Left ventricle myocardium inferior (tissue), 1 donor: ENCODE measurements around the gene AMOT. TPM values are rescaled to one million over a fixed set of nuclear protein-coding genes. Genes with fewer than 3 reads are reported as not detected.

Experiments used
- DNase-seq: peaks from one replicate; pipeline ENCODE4 v3.0.0-alpha.2; 2020
- H3K27ac ChIP-seq: fragments of 200-600 bp; replicated peaks from 2 replicates; pipeline ENCODE4 v1.8.0; 2021
- H3K27me3 ChIP-seq: fragments of 200-600 bp; 2 replicates; pipeline ENCODE4 v1.8.0; 2021; ENCODE audit warnings: low read depth
- H3K36me3 ChIP-seq: fragments of 200-600 bp; 2 replicates; pipeline ENCODE4 v1.8.0; 2021
- H3K4me1 ChIP-seq: fragments of 200-600 bp; 2 replicates; pipeline ENCODE4 v1.8.0; 2021
- H3K4me3 ChIP-seq: fragments of 200-600 bp; 2 replicates; pipeline ENCODE4 v1.8.0; 2021; ENCODE audit warnings: mild to moderate bottlenecking, moderate library complexity
- H3K9me3 ChIP-seq: fragments of 200-600 bp; replicated peaks from 2 replicates; pipeline ENCODE4 v1.8.0; 2021
- CTCF ChIP-seq: fragments of 200-600 bp; IDR thresholded peaks from 2 replicates; pipeline ENCODE4 v1.8.0; 2021; ENCODE audit warnings: antibody characterized with exemption, mild to moderate bottlenecking, borderline replicate concordance
- intact Hi-C: fragments of 100-400 bp; cut with micrococcal nuclease; formaldehyde crosslinking; loops from one replicate; pipeline ENCODE4 v1.11.0; 2022
- total RNA-seq: library from RNA; stranded (reverse); fragmentation: NEBNext Ultra II Directional; extraction: Animal tissue kit (Norgen Biotek cat#: 25700); gene quantifications from one replicate; pipeline ENCODE4 v1.2.1, GENCODE V29; 2021
- donor health status: DM: no; HTN: yes; CAD: no; lungs with severe emphysema.

Gene AMOT
- total RNA-seq, 1 donor from 2014 or later, result 6.1 TPM

GRCh38 chrX:112759966-112760365 is 80.7 kb downstream of the AMOT start:
- Histone ChIP-seq H3K4me3 (no peak overlapping the region), H3K4me1 (no peaks in the 10 kb centered on the region), H3K27ac (no peak overlapping the region), H3K9me3 (no peaks in the 10 kb centered on the region), H3K27me3 (no peaks in the 10 kb centered on the region), H3K36me3 (no peaks in the 10 kb centered on the region)
- intact Hi-C loops, result no loop called here
- no peak for TF ChIP-seq CTCF
- DNase-seq, result no peak

GRCh38 chrX:112759512-112759911 is 81.1 kb downstream of the AMOT start:
- intact Hi-C loops, result no loop called here
- H3K4me3 ChIP-seq, result no peak overlapping the region
- H3K27me3 ChIP-seq, result no peaks in the 10 kb centered on the region
- no peaks in the 10 kb centered on the region for H3K4me1 ChIP-seq
- no peaks in the 10 kb centered on the region for H3K36me3 ChIP-seq
- H3K9me3 ChIP-seq, result no peaks in the 10 kb centered on the region
- TF ChIP-seq CTCF, result no peak
- H3K27ac ChIP-seq, result no peak overlapping the region
- DNase-seq, result no peak

GRCh38 chrX:112757946-112758345 is 82.7 kb downstream of the AMOT start:
- intact Hi-C loops, result no loop called here
- no peak for TF ChIP-seq CTCF

GRCh38 chrX:112753116-112753515 is 87.5 kb downstream of the AMOT start:
- Histone ChIP-seq H3K9me3 (no peaks in the 10 kb centered on the region), H3K4me3 (no peak overlapping the region), H3K36me3 (no peaks in the 10 kb centered on the region), H3K4me1 (no peaks in the 10 kb centered on the region), H3K27me3 (no peaks in the 10 kb centered on the region), H3K27ac (no peak overlapping the region)
- intact Hi-C loops, result no loop called here
- TF ChIP-seq CTCF, result no peak
- no peak for DNase-seq

More at GRCh38 chrX:112757946-112758345, 82.7 kb downstream of the AMOT start:
- H3K36me3 ChIP-seq, result no peaks in the 10 kb centered on the region
- no peak for DNase-seq
- no peak overlapping the region for H3K27ac ChIP-seq
- no peak overlapping the region for H3K4me3 ChIP-seq
- H3K27me3 ChIP-seq, result no peaks in the 10 kb centered on the region
- no peaks in the 10 kb centered on the region for H3K4me1 ChIP-seq
- no peaks in the 10 kb centered on the region for H3K9me3 ChIP-seq

- H3K4me1 ChIP-seq, result no peaks in the 10 kb centered on the region
- DNase-seq, result no peak
- H3K36me3 ChIP-seq, result no peaks in the 10 kb centered on the region
- H3K27me3 ChIP-seq, result no peaks in the 10 kb centered on the region
- no peak for TF ChIP-seq CTCF
- intact Hi-C loops, result no loop called here
- H3K9me3 ChIP-seq, result no peaks in the 10 kb centered on the region
- no peak overlapping the region for H3K4me3 ChIP-seq
- H3K27ac ChIP-seq, result no peak overlapping the region
Measured at GRCh38 chrX:112751076-112751475, 89.6 kb downstream of the AMOT start.
